Measurements from ENCODE around the gene IFT74. TPM values are rescaled to one million over a fixed set of nuclear protein-coding genes. Genes with fewer than 3 reads are reported as not detected.

The IFT74 gene
- total RNA-seq, 1 experiment from 2014 or later, result 17.8 TPM

- Histone ChIP-seq H3K4me3 (no peak overlapping the region), H3K27ac (no peak overlapping the region), H3K79me2 (ENCODE audit: low read depth) (no peaks in the 10 kb centered on the region), H3K9me3 (ENCODE audit: insufficient read depth, low read depth) (no peaks in the 10 kb centered on the region), H3K9me2 (ENCODE audit: insufficient read depth) (no peaks in the 10 kb centered on the region), H4K20me1 (ENCODE audit: insufficient read depth) (no peaks in the 10 kb centered on the region), H3K4me2 (no peak overlapping the region), H3K36me3 (ENCODE audit: low read depth) (no peaks in the 10 kb centered on the region), H3K27me3 (ENCODE audit: insufficient read depth, low read depth) (no peaks in the 10 kb centered on the region), H3F3A (ENCODE audit: insufficient read depth, low read depth) (no peaks in the 10 kb centered on the region), H2AFZ (no peak overlapping the region), H3K4me1 (replicated peaks; ENCODE audit: insufficient read depth) (no peaks in the 10 kb centered on the region)
- POLR2A ChIA-PET (ENCODE audit: unreplicated experiment), result interaction anchor here (0.6 kb wide), 1 partner anchor 36 kb away, joined by 3 read pairs; no protein-coding TSS in a partner anchor
- BruUV-seq (replicated peaks), result no TSS peak
- TF ChIP-seq CTCF (conservative IDR thresholded peaks at IDR 0.05) (no peak), EZH2 (IDR thresholded peaks at IDR 0.05; ENCODE audit: low read depth) (no peak)
- intact Hi-C loops (cut with micrococcal nuclease; ENCODE audit: unreplicated experiment), result no loop called here
- no peak for DNase-seq
- CTCF ChIA-PET, result no interaction called here
Measured at GRCh38 chr9:27088981-27089380, 132.8 kb downstream of the IFT74 start.

GRCh38 chr9:27089706-27090105 lies 133.5 kb downstream of the IFT74 start:
- no peaks in the 10 kb centered on the region for H3F3A ChIP-seq (ENCODE audit: insufficient read depth, low read depth)
- ChIA-PET POLR2A (ENCODE audit: unreplicated experiment) (interaction anchor here (0.6 kb wide), 1 partner anchor 35 kb away, joined by 3 read pairs; no protein-coding TSS in a partner anchor), CTCF (no interaction called here)
- H4K20me1 ChIP-seq (ENCODE audit: insufficient read depth), result no peaks in the 10 kb centered on the region
- H3K27me3 ChIP-seq (ENCODE audit: insufficient read depth, low read depth), result no peaks in the 10 kb centered on the region
- H3K4me3 ChIP-seq, result no peak overlapping the region
- no peak overlapping the region for H3K4me2 ChIP-seq
- H2AFZ ChIP-seq, result no peak overlapping the region
- no peaks in the 10 kb centered on the region for H3K9me3 ChIP-seq (ENCODE audit: insufficient read depth, low read depth)
- H3K9me2 ChIP-seq (ENCODE audit: insufficient read depth), result no peaks in the 10 kb centered on the region
- no peaks in the 10 kb centered on the region for H3K79me2 ChIP-seq (ENCODE audit: low read depth)
- no peak overlapping the region for H3K27ac ChIP-seq
- H3K36me3 ChIP-seq (ENCODE audit: low read depth), result no peaks in the 10 kb centered on the region
- DNase-seq, result no peak
- H3K4me1 ChIP-seq (replicated peaks; ENCODE audit: insufficient read depth), result no peaks in the 10 kb centered on the region
- BruUV-seq (replicated peaks), result no TSS peak
- TF ChIP-seq CTCF (conservative IDR thresholded peaks at IDR 0.05), result no peak
- no peak for TF ChIP-seq EZH2 (IDR thresholded peaks at IDR 0.05; ENCODE audit: low read depth)
- intact Hi-C loops (cut with micrococcal nuclease; ENCODE audit: unreplicated experiment), result no loop called here

GRCh38 chr9:27090231-27090630 lies 134.0 kb downstream of the IFT74 start:
- Histone ChIP-seq H3K36me3 (ENCODE audit: low read depth) (no peaks in the 10 kb centered on the region), H3K9me2 (ENCODE audit: insufficient read depth) (no peaks in the 10 kb centered on the region), H3K27ac (no peak overlapping the region), H3K4me2 (no peak overlapping the region), H3F3A (ENCODE audit: insufficient read depth, low read depth) (no peaks in the 10 kb centered on the region), H3K4me3 (no peak overlapping the region), H3K4me1 (replicated peaks; ENCODE audit: insufficient read depth) (no peaks in the 10 kb centered on the region), H4K20me1 (ENCODE audit: insufficient read depth) (no peaks in the 10 kb centered on the region), H3K27me3 (ENCODE audit: insufficient read depth, low read depth) (no peaks in the 10 kb centered on the region), H2AFZ (no peak overlapping the region), H3K79me2 (ENCODE audit: low read depth) (no peaks in the 10 kb centered on the region), H3K9me3 (ENCODE audit: insufficient read depth, low read depth) (no peaks in the 10 kb centered on the region)
- no peak for DNase-seq
- ChIA-PET CTCF (no interaction called here), POLR2A (ENCODE audit: unreplicated experiment) (no interaction called here)
- TF ChIP-seq EZH2 (IDR thresholded peaks at IDR 0.05; ENCODE audit: low read depth) (no peak), CTCF (conservative IDR thresholded peaks at IDR 0.05) (no peak)
- BruUV-seq (replicated peaks), result no TSS peak
- intact Hi-C loops (cut with micrococcal nuclease; ENCODE audit: unreplicated experiment), result no loop called here

Data from PC-9 (cell line).